CD4-positive, alpha-beta T cell treated with Interleukin-17A for 4 hours (primary cell): ENCODE measurements around the gene ATOH8.
"Not testable (repeated sequence)": the region's sequence is repeated elsewhere in the genome, so short reads cannot be mapped to it uniquely, and the experiment has no call there.

Experiments used
- DNase-seq: peaks from one replicate; pipeline ENCODE4 v3.0.0-alpha.2; 2020; ENCODE audit warnings: mixed read lengths

Gene ATOH8, protein sequence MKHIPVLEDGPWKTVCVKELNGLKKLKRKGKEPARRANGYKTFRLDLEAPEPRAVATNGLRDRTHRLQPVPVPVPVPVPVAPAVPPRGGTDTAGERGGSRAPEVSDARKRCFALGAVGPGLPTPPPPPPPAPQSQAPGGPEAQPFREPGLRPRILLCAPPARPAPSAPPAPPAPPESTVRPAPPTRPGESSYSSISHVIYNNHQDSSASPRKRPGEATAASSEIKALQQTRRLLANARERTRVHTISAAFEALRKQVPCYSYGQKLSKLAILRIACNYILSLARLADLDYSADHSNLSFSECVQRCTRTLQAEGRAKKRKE

DNA sequence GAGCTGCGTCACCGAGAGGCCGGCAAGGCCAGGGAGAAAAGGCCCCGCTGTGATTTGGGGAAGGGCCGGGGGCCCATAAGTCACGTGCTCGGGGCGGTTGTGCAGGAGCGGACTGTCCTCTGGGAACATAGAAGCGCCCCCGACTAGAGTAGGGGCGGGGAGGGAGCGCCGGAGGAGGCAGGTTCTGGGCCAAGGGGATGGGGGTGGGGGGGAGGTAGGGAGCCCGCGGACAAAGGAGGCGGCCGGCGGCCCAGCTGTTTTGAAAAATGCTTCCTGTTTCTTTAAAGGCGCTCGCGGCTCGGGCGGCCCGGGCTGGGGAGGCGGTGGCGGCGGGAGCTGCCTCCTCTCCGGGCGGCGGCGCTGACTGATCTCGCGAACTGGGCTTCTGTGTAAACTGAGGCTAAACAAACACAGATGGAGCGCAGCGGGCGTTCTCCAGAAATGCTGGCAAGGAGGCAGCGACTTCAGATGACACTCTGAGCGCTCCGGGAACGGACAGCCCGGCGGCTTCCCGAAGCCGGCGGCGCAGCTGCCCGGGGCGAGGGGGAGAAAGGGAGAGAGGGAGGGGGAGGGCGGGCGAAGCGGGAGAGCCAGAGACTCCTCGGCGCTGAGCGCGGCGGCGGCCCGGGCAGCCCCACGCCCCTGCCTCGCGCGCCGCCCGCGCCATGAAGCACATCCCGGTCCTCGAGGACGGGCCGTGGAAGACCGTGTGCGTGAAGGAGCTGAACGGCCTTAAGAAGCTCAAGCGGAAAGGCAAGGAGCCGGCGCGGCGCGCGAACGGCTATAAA lies at the start of gene ATOH8:
Gene ATOH8 (plus strand): TSS at position 467 of the 788 bp plus-strand sequence. CDS start 199 bp downstream, at position 666.
- DNase-seq = peak; percentile 10

DNA sequence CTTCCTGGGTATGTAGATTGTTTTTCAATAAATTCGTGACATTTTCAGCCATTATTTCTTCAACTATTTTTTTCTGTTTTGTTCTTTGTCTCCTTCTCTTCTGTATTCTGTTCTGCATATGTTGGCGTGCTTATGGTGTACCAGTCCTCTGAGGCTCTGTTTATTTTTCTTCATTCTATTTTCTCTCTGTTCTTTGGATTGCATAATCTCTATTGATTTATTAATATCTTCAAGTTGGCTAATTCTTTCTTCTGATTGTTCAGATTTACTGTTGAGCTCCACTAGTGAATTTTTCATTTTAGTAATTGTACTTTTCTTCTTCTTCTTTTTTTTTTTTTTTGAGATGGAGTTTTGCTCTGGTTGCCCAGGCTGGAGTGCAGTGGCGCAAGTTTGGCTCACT lies 49.8 kb upstream of the ATOH8 start:
- no peak for DNase-seq

GRCh38 chr2:85704800-85705679 lies 48.8 kb upstream of the ATOH8 start:
- DNase-seq = no peak

DNA sequence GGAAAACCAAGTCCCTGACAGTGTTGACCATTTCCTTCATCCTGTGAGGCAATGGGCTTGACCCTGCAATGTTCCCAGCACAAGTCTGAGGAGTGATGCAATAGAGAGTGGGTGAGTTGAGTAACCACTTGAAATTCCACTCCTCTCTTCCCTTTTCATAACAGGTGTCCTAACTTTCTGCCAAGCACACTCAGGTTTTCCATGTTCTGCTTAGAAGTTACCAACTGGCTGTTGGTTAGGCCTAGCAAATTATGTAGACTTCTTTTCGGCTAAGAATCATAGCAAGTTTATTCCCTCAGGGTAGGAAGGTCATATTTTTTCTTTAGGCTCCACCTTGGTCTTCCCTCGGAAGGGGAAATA lies 48.1 kb upstream of the ATOH8 start:
- DNase-seq = no peak

- no peak for DNase-seq
These were observed 47.7 kb upstream of the ATOH8 start for GRCh38 chr2:85706063-85706462.

GRCh38 chr2:85706599-85707296 lies 47.0 kb upstream of the ATOH8 start:
- no peak for DNase-seq

GRCh38 chr2:85707304-85707703 lies 46.5 kb upstream of the ATOH8 start:
- DNase-seq = peak; percentile 70

- DNase-seq = no peak
These were observed 45.1 kb upstream of the ATOH8 start for GRCh38 chr2:85708641-85709040.

GRCh38 chr2:85709401-85709811 lies 44.4 kb upstream of the ATOH8 start:
- DNase-seq = no peak

DNA sequence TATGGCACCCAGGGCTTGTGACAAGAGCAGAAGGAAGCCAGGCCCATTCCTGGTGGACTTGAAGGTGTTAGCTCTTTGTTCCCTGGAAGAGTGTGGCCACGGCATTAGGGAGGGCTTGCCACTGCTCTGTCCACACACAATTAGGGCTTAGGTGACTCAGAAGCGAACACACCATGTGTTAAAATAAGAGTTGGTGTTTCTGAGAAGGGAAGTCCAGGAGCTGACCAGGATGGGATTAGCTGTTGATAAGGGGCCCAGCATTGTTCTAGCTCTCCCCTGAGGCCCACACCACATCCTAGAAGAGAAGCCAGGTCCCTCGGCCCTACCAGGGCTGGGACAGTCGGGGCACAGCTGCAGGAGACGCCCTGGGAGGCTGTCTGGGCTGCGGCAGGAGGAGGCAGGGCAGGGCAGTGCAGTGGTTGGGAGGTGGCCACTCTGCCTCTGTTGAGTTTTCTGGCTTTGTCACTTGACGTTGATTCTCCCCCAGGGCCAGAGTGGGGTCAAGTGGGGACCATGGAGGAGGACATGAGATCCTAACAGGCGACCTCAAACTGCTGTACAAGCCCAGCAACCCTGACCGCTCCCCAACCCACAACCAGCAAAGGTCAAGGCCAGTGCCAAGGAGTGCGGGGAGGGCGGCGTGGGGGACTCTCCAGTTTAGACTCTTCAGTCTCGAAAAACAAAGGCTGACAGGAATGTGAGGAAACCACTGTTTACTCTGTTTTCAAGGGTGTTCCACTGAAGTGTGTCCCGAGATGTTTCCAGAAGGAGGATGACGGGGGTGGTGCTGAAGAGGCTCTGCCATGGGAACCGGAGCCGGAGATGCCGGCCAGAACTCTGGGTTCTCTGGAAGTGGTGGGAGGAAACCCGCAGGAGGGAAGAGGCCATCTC lies 42.9 kb upstream of the ATOH8 start:
- no peak for DNase-seq

GRCh38 chr2:85711578-85712060 lies 42.2 kb upstream of the ATOH8 start:
- DNase-seq = no peak

DNA sequence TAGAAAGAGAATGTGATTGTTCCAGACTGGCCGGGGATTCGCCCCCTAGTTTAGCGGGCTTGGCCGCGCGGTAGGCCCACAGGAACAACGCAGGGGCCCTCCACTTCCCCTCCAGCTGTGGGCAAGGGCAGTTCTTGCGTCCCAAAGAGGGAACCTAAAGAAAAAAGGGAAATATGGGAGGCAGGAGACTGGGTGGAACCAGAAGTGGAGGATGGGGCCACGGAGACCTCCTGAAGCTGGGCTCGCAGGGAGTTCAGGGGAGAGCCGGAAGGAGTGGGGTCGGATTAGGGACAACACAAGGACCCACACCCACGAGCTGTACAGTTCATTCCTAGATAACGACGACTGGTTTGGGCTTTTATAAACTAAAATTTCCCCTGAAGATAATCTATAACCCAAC lies 41.5 kb upstream of the ATOH8 start:
- no peak for DNase-seq

DNA sequence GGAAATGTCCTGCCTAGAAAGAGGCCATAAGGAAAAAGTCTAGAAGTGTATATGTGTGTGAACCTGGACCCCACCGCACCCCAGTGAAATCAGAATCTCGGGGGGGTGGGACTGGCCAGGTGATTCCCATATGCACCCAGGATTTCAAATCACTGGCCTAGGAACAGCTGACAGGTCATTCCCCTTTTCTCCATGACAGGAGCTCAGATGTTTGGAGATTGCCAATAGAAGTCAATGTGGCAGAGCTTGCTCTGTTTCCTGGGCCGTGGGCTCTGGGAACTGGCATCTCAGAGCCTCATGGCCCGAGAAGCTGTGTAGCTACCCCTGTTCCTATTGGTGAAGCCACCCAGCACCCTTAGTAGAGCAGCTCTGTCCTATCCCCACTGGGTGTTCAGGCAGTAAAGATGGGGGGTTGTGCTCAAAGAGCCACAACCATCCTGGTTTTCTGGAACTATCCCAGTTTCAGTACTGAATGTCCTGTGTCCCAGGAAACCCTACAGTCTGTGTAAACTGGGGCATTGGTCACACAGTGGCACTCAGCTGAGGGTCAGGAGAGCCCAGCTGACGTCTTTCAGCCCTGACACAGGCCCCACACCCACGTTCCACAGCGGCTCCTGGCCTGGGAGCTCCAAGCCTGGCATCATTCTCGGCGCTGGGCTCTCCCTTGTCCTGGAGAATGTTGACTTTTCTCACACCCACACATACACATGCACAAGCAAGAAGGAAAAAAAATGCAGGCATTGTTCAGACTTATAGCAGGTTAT lies 40.8 kb upstream of the ATOH8 start:
- DNase-seq = no peak

- DNase-seq = no peak
These were observed 40.0 kb upstream of the ATOH8 start for GRCh38 chr2:85713836-85714235.

DNA sequence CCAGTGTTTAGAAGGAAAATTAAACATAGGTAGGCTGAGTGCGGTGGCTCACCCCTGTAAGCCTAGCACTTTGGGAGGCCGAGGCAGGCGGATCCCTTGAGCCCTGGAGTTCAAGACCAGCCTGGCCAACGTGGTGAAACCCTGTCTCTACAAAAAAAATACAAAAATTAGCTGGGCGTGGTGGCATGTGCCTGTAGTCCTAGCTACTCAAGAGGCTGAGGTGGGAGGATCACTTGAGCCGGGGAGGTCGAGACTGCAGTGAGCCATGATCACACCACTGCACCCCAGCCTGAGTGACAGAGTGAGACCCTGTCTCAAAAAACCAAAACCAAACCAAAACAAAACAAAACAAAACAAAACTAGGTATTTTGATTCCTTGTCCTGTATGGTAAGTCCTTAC lies 39.4 kb upstream of the ATOH8 start:
- not testable (repeated sequence) for DNase-seq

- no peak for DNase-seq
These were observed 39.0 kb upstream of the ATOH8 start for GRCh38 chr2:85714841-85715240.

GRCh38 chr2:85716346-85716914 lies 37.4 kb upstream of the ATOH8 start:
- no peak for DNase-seq

GRCh38 chr2:85717308-85718008 lies 36.3 kb upstream of the ATOH8 start:
- DNase-seq = no peak

GRCh38 chr2:85718009-85718391 lies 35.8 kb upstream of the ATOH8 start:
- DNase-seq = no peak
